ENCODE results near the gene TRMU. TPM values are rescaled to one million over a fixed set of nuclear protein-coding genes. Genes with fewer than 3 reads are reported as not detected.
"Not testable (repeated sequence)": the region's sequence is repeated elsewhere in the genome, so short reads cannot be mapped to it uniquely, and the experiment has no call there.

Gene TRMU
- total RNA-seq, 4 donors from 2014 or later = 19.3 to 62.8 (median 32.8) TPM

DNA sequence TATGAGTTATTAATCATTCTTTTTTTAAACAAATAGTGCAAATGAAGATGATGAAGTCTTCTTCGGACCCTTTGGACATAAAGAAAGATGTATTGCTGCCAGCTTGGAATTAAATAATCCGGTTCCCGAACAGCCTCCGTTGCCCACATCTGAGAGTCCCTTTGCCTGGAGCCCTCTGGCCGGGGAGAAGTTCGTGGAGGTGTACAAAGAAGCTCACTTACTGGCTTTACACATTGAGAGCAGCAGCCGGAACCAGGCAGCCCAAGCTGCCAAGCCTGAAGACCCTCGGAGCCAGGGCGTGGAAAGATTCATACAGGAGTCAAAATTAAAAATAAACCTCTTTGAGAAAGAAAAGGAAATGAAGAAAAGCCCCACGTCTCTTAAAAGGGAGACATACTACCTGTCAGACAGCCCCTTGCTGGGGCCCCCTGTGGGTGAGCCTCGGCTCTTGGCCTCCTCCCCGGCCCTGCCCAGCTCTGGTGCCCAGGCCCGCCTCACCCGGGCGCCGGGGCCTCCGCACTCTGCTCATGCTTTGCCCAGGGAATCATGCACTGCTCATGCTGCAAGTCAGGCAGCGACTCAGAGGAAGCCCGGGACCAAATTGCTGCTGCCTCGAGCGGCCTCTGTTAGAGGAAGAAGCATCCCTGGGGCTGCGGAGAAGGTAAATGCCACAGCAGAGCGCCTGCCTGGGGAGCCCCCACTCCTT lies 27.1 kb upstream of the TRMU start:
- ATAC-seq (ENCODE audit: low FRiP score) (no peak), DNase-seq (ENCODE audit: low spot score) (no peak)
- TF ChIP-seq, protein P1, sequence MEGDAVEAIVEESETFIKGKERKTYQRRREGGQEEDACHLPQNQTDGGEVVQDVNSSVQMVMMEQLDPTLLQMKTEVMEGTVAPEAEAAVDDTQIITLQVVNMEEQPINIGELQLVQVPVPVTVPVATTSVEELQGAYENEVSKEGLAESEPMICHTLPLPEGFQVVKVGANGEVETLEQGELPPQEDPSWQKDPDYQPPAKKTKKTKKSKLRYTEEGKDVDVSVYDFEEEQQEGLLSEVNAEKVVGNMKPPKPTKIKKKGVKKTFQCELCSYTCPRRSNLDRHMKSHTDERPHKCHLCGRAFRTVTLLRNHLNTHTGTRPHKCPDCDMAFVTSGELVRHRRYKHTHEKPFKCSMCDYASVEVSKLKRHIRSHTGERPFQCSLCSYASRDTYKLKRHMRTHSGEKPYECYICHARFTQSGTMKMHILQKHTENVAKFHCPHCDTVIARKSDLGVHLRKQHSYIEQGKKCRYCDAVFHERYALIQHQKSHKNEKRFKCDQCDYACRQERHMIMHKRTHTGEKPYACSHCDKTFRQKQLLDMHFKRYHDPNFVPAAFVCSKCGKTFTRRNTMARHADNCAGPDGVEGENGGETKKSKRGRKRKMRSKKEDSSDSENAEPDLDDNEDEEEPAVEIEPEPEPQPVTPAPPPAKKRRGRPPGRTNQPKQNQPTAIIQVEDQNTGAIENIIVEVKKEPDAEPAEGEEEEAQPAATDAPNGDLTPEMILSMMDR (IDR thresholded peaks at IDR 0.05) = no peak

DNA sequence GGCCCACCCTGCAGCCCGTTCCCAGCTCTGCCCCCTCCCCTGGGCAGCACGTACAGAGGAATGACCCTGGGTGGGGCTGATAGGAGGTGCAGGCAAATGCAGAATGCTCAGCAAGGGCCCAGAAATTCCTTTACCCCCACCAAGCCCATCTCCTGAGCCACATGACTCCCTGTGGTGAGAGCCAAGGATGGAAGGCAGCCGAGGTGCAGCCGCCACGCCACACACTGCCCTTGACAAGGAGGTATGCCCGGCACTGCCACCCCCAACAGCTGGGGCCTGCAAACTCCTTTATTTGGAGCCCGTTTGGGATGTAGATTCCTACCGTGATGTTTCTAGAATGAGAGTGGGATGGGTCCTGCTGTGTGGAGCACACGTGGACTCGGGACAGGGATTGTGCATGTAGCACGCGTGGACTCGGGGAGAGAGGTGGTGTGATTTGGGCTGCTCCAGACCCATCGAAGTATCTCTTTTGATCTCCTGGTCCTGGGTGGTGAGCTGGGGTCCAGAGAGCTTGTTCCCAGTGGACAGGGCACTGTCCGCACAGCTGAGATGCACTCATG lies 25.9 kb upstream of the TRMU start:
- DNase-seq (ENCODE audit: low spot score) (no peak), ATAC-seq (ENCODE audit: low FRiP score) (no peak)
- TF ChIP-seq, protein P1 (IDR thresholded peaks at IDR 0.05) = no peak

DNA sequence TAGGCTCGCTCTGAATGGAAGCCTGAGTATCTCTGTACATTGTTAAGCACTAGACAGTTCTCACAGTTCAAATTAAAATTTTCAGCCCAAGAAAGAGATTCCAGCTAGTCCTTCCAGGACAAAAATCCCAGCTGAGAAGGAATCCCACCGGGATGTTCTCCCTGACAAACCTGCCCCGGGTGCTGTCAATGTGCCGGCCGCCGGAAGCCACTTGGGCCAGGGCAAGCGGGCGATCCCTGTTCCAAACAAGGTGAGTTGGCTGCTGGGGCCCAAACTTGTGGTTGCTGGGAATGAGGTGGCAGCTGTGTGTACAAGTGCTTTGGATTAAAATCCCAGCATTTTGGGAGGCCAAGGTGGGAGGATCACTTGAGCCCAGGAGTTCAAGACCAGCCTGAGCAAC lies 23.5 kb upstream of the TRMU start:
- TF ChIP-seq, protein P1 (IDR thresholded peaks at IDR 0.05) = no peak
- ATAC-seq (ENCODE audit: low FRiP score) (no peak), DNase-seq (ENCODE audit: low spot score) (no peak)

DNA sequence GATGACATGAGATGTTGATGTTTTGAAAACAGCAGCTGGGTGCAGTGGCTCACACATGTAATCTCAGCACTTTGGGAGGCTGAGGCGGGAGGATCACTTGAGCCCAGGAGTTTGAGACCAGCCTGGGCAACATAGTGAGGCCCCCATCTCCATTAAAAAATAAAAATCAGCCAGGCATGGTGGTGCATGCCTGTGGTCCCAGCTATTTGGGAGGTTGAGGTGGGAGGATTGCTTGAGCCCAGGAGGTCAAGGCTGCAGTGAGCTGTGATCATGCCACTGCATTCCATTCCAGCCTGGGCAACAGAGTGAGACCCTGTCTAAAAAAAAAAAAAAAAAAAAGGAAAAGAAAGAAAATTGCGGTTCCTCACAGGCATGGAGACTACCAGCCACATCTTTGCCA lies 22.7 kb upstream of the TRMU start:
- DNase-seq (ENCODE audit: low spot score); ATAC-seq (ENCODE audit: low FRiP score): not testable (repeated sequence)

DNA sequence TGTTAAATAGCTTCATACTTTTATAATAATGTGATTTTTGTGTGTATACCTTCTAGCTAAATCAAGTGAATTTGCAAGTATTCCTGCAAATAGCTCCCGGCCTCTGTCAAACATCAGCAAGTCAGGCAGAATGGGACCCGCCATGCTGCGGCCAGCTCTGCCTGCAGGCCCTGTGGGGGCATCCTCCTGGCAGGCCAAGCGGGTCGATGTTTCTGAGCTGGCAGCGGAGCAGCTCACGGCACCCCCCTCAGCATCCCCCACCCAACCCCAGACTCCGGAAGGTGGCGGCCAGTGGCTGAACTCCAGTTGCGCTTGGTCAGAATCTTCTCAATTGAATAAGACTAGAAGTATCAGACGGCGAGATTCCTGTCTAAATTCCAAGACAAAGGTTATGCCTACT lies 19.5 kb upstream of the TRMU start:
- DNase-seq (ENCODE audit: low spot score) = no peak

DNA sequence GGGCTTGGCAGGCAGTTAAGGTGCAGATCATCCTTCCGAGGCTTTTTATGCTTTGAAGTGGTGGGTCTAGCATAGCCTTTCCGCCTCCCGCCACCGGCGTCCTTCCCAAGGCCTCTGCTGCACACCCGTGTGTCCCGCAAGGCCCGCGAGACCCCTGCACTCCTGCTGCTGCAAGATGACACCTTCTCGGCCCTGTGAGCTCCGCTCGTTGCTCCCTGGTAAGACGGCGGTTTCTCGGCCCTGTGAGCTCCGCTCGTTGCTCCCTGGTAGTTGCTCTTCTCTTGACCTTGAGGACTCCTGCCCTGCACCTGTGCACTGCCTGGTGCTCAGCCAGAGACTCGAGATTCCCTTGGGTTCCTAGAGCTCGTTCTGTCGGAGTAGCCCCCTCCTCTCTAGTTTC lies 17.9 kb upstream of the TRMU start:
- ATAC-seq (ENCODE audit: low FRiP score) = no peak
- TF ChIP-seq, protein P1 (IDR thresholded peaks at IDR 0.05) = no peak
- no peak for DNase-seq (ENCODE audit: low spot score)

More for the DNA sequence above, 19.5 kb upstream of the TRMU start:
- TF ChIP-seq, protein P1 (IDR thresholded peaks at IDR 0.05) = no peak
- ATAC-seq (ENCODE audit: low FRiP score) = no peak

DNA sequence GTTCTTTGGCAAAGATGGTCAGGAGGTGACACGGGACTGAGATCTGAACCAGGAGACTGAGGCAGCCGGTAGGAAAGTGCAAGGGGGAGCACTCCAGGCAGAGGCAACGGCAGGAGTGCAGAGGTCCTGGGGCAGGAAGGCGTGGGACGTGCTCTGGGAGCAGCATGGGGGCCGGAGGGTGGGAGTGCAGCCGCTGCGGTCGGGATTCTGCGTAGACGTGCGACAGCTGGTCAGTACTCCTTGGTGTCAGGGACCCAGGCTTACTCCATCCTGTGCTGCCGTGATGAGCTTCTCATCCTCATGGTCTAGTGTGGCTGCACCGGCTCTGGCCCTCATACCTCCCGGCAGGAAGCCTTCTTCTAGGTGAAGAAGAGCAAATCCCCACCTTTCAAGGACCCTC lies 16.9 kb upstream of the TRMU start:
- no peak for DNase-seq (ENCODE audit: low spot score)
- TF ChIP-seq, protein P1 (IDR thresholded peaks at IDR 0.05) = no peak
- ATAC-seq (ENCODE audit: low FRiP score) = no peak

Measured in omental fat pad (tissue), 4 donors.